HG03571 (cell line): ENCODE measurements around the gene MAP10.

Experiments used
- ATAC-seq: cut with Tn5 transposase; IDR thresholded peaks from one replicate; pipeline ENCODE4 v1.9.1; 2021; ENCODE audit not compliant: unreplicated experiment

Gene MAP10

DNA sequence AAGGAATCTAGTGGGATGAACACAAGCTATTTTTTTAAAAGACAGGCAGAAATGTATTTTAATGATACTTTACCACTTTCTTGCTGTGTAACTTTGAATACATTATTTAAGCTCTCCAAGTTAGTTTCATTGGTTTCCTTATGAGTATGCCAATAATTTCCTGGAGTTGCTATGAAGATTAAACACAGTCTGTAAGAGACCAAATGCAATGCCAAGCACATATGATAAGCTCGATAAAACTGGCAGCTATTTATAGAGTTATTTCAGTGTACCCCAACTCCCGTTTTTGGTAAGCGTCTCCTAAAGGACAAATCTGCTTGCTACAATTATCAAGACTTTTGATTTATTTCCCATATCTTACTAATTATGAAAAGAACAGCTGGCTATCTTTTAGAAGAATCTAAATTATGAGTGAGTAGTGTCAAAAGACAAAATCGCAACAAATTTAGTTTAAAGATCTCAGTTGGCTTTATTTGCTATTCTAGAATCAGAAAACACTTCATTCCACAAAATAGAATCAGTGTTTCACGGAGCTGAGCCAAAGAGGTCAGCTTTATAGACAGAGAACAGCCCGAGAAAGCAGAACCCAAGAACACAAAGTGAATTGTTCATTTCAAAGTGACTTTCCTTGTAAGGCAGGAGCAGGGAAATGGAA, 7.2 kb upstream of the MAP10 start:
- ATAC-seq = no peak

DNA sequence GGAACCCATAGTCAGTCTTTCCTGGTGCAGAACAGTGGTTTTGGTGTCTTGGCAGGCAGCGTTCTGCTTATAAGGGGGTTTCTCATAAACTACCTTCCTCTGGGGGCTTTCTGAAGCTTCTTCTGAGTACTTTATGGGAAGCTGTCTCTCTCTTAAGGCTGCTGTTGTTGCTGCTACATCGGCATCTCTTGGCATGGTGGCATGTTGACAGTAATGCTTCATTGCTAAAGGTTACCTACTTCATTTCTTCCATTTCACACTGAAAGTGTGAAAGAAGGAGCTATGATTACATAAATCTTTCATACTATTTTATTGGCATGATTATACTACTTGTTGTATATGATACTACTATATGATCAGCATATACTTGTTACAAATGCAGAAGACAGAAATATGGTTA, 6.3 kb upstream of the MAP10 start:
- ATAC-seq = no peak

DNA sequence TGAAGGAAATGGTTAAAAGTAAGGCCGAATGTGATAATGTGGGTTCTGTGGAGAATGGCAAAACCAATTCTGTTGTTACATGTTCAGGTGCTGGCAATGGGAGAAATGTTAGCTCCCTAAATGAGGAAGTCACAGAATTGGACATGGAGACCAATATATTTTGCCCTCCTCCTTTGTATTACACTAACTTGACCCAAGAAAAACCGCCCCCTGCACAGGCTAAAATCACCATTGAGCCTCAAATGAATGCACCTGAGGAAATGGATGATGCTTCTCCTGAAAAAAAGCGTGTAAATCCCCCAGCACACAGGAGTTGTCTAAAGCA, 932 bp downstream of the MAP10 start:
- ATAC-seq = no peak

DNA sequence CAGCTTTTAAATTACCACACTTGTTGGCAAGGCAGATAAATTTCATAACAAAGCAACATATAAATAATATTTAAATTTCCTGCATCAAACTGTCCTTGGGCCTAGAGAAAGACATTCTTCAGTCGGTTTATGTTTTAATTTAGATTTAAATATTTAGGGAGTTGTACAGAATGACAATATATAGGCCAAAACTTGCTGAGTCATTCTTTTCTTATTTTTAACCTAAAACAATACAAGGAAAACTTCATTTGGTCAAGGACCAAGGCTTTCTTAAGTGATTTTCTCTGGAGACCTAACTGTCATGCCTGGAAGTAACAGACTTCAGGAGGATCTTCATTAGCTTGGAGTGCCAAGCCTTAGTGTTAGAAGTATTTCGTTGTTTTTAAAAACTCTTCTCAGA, 5.6 kb downstream of the MAP10 start:
- no peak for ATAC-seq

DNA sequence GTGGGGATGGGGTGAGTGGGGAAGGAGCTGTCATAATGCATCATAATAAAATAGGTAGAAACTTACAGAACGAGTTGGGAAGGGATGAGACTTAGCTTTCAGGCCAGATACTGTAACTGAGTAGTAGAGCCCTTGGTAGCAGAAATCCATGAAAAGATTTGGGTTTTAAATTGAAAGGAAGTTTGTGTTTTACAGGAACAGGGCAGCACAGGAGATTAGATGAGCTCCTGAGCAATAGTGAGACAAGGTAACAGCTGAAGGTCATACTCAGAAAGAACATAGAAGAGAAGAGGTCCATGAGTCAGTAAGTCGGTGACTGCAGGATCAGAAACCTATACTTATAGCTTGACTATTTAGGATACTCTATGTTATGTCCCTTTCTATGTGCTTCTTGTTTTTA, 7.3 kb downstream of the MAP10 start:
- ATAC-seq = no peak

DNA sequence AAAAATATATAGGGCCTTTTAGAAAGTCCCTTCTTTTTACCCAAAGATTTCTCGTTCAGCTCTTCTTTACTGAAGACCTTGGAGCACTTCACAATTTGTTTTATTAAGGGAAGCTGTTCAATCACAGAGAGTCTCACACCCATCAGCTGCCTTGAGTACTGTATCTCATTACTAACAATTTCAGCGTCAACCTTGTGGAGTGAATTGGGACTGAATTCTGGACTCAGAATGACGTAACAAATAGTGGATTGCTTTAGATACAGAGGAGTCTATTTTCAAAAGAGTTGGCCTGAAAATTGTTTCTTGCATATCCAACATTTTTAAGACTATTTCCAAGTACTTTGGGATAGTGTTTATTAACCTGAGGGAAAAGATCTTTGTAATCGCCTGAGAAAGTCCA, 7.9 kb downstream of the MAP10 start:
- ATAC-seq = no peak

DNA sequence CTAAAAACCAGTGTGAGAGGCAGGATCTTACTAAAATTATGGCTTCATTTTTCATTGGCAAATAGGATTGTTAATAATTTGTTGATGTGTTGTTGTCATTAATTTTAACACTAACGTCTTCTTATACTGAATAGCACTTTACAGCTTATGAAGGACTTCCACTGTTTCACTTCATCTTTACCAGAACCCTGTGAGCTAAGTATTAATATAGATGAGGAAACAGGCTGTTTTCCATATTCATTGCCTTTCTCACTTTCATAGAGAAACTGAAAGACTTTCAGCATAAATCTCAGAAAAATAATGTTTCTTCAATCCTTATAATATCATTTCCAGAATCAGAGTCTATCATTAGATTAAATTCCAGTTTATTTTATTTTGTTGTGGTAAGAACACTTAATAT, 8.5 kb downstream of the MAP10 start:
- ATAC-seq = no peak

DNA sequence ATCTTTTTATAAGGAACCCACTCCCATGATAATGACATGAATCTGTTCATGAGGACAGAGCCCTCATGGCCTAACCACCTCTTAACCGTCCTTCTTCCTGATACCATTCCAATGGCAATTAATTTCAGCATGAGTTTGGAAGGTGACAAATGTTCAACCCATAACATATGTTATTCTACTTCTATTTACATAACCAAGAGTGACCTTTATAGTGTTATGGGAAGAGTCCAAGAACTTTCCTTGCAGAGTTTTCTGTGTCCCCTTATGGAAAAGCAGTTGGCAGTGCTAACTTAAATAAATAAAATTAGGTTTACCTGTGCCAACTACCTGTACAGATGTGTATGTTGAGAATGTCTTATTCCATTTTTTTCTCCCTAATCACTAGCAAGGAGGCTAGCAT, 11.1 kb downstream of the MAP10 start:
- no peak for ATAC-seq

DNA sequence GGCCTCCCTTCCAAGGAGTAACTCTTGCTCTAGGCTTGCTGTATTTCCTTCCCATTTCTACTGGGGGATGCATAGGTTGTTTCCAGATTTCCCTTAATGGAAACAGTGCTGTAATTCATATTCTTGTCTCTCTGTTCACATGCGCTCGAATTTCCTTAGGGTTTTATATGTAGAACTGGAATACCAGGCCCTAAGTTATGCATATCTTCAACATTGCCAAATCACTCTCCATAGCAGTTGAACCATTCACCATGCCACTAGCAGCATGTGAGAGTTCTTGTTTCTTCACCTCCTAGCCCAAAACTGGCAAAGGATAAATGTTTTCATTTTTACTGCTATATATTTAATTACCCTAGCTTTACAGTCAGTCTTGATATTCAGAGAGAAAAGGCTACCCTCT, 12.8 kb downstream of the MAP10 start:
- ATAC-seq = no peak

DNA sequence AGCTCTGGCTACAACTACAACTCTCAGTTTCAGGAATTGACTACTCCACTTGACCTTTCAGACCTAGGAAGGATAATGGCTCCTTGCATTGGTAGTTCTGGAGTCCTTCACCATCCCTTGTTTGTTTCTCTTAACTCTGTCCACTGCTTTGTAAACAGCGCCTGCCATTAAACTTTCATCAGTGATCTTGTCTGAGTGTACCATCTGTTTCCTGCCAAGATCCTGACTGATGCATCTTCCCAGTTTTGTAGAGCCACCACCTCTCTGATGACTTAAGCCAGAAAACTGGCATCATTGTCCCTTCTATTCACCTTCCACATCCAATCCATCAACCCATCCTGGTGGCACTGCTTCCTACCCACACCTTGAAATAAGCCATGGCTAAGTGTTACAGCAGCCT, 15.2 kb downstream of the MAP10 start:
- ATAC-seq = no peak

DNA sequence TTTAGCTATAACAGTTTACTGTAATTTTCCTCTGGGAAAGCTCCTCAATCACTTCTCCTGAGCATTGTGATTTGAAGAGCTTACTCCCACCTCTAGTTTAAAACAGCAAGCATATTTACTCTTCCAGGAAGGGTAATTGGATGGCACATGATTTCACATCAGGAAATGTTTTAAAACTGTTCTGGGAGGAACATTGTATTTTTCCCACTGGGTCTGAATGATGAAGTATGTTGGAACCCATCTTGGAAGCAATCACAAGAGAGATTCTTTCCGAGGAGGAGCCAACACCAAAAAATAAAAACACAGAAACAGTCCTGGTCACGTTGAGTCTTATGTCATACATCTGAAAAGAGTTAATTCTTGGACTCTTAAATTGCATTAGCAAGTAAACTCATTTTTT, 17.3 kb downstream of the MAP10 start:
- no peak for ATAC-seq

DNA sequence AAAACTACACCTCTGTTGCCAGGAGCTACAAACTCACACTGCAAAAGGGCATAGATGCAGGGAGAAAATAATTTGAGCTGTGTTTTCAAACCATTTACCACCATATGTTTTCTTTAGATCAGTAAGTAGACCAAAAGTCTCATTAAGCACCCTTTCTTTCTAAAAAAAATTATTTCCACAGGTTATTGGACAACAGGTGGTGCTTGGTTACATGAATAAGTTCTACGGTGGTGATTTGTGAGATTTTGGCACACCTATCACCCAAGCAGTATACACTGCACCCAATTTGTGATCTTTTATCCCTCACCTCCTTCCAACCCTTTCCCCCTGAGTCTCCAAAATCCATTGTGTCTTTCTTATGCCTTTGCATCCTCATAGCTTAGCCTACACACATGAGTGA, 21.1 kb downstream of the MAP10 start:
- no peak for ATAC-seq

DNA sequence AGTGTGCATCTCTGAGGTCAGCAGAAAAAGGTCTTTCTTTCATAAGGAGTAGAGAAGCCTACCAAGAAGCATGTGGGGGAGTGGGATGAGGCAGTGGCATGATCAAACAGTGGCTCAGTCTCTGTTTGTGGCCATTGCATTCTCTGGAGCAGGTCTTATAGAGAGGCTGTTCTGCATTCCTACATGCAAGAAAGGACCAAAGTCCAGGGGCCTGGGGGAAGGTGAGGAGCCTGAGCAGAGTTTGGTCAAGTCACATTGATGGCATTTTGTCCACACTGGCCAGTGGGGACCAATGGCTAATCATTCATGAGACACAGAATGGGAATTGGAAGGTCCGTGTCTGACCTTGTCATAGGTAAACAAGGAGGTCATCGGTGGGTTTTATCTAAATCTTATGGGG, 25.4 kb downstream of the MAP10 start:
- ATAC-seq = no peak

DNA sequence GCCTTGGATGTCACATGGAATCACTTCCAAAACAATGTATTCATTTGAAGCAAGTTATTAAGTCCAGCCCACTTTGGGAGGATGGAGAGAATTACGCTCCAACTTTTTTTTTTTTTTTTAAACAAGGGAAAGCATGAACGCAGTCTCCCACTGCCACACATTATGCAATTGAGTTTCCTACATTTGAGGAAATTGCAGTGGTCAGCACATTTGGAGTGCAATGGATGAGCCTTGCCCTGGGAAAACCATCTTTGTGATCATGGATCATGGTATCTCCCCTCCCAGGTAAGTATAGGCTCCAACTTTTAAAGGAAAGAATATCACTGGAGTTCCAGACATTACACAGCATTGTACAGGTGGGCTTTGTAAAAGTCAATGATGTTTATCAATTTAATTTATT, 26.7 kb downstream of the MAP10 start:
- ATAC-seq = no peak

DNA sequence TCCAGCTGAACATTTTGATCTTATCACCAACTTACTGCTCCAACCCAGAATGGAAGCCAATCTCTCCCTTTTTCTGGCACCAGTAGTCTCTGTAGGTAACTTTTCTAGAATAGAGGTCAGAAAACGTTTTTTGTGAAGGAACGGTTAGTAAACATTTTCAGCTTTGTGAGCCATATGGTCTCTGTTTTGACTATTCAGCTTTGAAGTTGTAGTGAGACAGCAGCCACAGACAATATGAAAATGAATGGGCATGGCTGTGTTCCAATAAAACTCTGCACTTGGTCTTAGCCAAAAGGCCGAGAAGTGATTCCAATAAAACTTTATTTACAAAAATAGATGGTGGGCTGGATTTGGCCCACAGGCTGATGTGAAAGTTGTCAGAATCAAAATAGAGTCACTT, 28.9 kb downstream of the MAP10 start:
- ATAC-seq = no peak

DNA sequence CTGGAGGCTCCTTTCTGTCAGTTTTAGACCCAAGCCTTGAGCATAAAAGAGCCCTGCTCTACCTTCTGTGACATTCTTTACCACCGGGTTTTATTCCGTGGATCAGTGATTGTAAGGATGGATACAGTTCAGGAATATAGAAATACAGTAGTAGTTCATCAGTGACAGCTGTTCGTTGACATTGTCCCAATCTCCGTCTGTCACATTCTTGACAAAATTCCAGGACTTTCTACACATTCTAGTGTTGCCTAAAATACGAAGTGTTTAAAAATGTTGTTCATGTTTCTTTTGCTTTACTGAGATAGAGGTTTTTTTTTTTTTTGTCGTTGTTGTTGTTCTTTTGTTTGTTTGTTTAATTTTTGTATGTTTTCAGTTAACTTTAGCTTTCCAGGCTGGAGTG, 29.9 kb downstream of the MAP10 start:
- ATAC-seq = no peak

DNA sequence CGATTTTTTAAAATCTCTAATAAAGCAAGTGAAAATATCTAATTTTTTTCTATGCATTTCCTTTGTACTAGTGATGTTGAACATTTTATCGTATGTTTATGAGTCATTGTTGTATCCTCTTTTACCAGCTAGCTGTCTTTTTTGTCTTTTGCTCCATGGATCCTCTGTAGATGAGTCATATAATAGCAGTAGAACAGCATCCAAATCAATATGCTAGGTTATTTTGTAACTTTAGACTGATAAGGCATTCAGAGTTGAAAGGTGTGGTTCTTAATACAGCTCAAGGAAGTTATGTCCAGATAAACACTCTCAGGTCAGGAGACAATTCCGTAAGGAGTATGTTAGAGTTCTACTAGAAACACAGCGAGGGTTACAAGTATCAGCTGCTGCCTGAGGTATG, 31.9 kb downstream of the MAP10 start:
- no peak for ATAC-seq

DNA sequence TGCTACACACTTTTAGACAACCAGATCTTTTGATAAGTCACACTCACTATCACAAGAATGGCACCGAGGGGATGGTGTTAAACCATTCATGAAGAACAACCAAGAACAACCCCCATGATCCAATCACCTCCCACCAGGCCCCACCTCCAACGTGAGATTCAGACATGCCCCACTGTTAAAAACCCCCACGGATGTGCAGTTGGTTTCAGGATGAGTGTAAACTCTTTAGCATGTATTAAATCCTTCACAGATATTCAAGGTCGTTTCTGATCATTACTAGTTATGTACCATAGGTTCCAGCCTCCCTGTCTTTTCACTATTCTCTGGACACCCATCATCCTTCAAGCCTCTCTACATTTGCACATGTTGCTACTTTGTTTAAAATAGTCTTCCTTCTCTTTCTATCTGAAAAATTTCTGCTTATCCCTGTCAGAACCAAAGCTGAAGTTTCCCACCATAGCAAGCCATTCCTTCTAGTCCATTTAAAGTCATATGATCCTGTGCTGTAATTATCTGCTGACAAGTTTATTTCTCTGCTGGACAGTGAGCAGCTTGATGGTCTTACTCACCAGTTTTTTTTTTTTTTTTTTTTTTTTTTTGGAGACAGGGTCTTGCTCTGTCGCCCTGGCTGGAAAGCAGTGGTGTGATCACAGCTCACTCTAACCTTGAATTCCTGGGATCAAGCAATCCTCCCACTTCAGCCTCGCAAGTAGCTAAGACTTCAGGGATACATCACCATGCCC, 36.8 kb downstream of the MAP10 start:
- no peak for ATAC-seq

DNA sequence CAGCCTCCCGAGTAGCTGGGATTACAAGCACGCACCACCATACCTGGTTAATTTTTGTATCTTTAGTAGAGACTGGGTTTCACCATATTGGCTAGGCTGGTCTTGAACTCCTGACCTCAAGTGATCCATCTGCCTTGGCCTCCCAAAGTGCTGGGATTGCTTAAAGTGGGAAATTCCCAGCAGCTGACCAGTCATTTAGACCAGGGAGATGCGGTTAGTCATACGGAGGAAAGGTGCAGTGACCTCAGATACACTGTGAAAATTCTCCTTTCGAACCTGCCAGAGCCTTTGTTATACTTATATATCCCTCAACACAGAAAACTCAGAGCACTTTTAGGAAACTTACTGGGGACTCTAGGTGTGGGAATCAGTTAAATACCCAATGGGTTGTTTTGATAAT, 39.6 kb downstream of the MAP10 start:
- ATAC-seq = no peak

DNA sequence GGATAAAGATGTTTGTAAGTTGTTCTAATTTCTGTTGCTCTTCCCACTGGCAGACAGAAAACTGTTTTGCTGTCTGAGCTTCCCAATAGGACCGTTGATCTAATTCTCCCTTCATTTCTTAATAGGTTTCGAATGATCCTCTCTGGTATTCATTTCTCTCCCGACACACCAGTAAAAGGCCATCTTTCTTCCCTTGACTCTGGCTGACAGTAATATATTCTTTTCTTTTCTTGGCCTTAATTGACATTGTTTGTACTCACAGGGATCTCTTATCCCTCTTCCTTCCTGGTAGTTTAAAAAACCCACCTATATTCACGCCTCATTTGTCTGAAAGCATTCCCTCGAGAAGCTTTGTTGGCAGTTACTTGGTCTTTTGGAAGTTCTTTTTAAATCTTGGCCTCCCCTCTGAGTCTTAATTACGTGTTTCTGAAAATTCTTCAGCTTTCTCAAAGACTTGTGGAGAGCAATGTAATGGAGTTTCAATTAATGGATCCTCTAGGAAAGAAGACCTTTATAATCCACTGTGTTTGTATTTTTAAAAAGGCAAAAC, 40.3 kb downstream of the MAP10 start:
- ATAC-seq = no peak

DNA sequence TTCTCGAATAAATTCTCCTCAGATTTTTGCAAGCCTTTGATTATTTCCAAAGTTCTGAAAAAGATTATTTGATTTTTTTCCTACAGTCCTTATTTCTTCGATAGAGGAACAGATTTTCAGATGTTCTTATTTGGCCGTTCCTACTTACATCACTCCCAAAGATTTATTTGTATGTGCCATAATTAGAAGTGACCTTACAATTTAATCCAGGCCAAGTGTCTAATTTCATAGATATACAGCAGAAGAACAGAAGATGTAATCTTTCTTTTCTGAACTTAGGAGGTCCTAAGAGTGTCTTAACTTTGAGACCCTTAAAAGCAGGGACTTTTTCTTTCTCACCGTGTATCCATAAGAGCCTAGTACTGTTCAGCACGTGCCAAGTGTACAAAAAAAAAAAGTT, 46.3 kb downstream of the MAP10 start:
- no peak for ATAC-seq

DNA sequence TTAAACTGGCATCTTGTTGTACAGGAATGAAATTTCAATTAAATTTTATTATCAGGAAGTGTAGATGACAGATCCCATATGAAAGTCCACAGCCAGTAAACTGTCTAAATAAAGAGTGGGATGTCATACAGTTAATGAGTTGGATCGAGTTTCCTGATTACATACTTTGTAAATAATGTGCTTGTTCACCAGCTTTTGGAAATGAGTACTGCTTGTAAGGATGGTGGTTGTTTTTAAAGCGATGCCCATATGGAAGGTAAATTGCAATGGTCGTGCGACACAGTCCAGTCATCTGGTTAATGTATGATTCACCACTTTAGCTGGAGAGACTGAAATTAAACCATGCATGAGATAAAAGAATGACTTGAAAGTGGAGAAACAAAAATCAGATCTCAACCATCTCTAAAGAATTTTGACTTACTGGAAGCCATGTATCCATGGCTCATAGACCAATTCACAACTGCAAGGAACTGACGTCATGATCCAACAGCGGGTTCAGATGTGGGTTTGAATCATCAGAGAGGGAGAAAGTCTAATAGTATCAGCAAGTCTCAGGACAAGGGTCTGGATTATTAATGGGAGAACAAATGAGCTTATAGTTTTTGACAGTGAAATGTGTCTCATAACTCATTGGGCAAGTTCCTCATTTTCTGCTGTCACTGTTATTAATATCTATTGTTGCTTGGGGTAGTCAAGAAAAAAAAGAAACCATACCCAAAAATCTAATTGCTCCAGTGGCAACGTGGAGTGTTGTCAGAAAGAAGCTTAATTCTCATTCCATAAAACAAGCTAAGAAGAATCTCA, 49.0 kb downstream of the MAP10 start:
- no peak for ATAC-seq
